Neural crest cell (in vitro differentiated cells): ENCODE data around the gene TEX14. TPM values are rescaled to one million over a fixed set of nuclear protein-coding genes. Genes with fewer than 3 reads are reported as not detected.

ENCODE experiments used
- DNase-seq: peaks from one replicate; pipeline ENCODE4 v3.0.0; 2021; ENCODE audit warnings: low read depth, mixed read lengths, low spot score
- H3K27ac Mint-ChIP-seq: one replicate; pipeline ENCODE4 v1.8.0; 2021; ENCODE audit warnings: mild to moderate bottlenecking, mixed read lengths; ENCODE audit not compliant: unreplicated experiment
- H3K27me3 Mint-ChIP-seq: 2 replicates; pipeline ENCODE4 v1.8.0; 2021; ENCODE audit warnings: low read depth, mild to moderate bottlenecking, mixed read lengths
- H3K36me3 Mint-ChIP-seq: 2 replicates; pipeline ENCODE4 v1.8.0; 2021; ENCODE audit warnings: low read depth, mild to moderate bottlenecking, mixed read lengths
- H3K4me1 Mint-ChIP-seq: 2 replicates; pipeline ENCODE4 v1.8.0; 2021; ENCODE audit warnings: mixed read lengths
- H3K4me3 Mint-ChIP-seq: one replicate; pipeline ENCODE4 v1.8.0; 2021; ENCODE audit warnings: mild to moderate bottlenecking, mixed read lengths
- H3K9me3 Mint-ChIP-seq: 2 replicates; pipeline ENCODE4 v1.8.0; 2021; ENCODE audit warnings: mixed read lengths
- CTCF ChIP-seq: fragments of 200-600 bp; sonication (generic); conservative IDR thresholded peaks from 2 replicates; pipeline ENCODE4 v1.5.0; 2021; ENCODE audit warnings: antibody characterized with exemption, mild to moderate bottlenecking
- total RNA-seq: library from RNA; stranded (reverse); gene quantifications from 2 replicates; pipeline ENCODE4 v1.2.1, GENCODE V29; 2021

TEX14 gene
- total RNA-seq, 1 donor from 2014 or later = 0.21 TPM

GRCh38 chr17:58533616-58534188 lies 158.1 kb downstream of the TEX14 start:
- peaks cover 37% of the 10 kb centered on the region for H3K27me3 Mint-ChIP-seq

GRCh38 chr17:58532555-58532951 lies 159.3 kb downstream of the TEX14 start:
- H3K27me3 Mint-ChIP-seq = peaks cover 37% of the 10 kb centered on the region

More at GRCh38 chr17:58533616-58534188, 158.1 kb downstream of the TEX14 start:
- Mint-ChIP-seq H3K9me3 (no peaks in the 10 kb centered on the region), H3K36me3 (no peaks in the 10 kb centered on the region), H3K27ac (no peak overlapping the region), H3K4me1 (peaks cover 44% of the 10 kb centered on the region), H3K4me3 (peak overlapping the region; percentile 58)
- no peak for DNase-seq
- TF ChIP-seq CTCF = no peak

DNA sequence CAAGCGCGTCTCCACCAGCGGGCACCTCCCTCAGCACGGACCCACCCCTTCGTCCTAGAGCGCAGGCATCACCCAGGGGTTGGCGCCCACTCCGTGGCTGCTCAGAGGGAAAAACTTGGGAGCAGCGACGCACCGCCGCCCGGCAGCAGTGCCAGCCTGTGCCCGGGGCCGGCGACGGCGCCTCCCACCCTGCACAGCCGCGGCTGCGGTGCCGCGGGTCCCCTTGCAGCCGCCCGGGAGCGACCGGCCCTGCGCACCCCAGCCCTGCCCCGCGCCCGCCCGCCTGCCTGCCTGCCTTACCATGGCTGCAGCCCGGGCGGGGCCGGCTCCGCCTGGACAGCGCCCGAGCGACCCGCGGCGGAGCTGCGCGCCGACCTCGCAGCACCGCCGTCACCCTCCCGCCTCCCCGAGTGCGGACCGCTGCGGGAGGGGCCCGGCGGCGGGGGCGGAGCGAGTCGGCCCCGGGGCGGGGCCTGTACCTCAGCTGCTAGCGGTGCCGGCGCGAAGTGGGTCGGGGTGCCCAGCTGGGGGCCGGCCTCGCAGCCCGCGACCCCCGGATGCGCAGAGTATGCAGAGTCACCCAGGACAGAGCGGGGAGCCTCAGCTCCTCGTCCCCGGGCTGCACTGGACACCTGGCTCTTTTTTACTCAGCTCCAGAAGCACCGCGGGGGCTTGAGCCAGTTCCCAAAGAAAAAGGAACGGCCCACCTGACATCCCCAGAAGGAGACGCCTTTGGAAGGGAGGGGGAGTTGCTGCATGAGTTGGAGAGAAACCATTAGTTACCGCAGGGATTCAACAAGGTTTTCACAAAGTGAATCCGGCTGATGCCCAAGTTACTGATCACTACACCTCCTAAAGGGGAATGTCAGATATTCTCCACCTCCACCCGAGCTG lies 159.9 kb downstream of the TEX14 start:
- no peaks in the 10 kb centered on the region for H3K36me3 Mint-ChIP-seq
- H3K27me3 Mint-ChIP-seq = peaks cover 37% of the 10 kb centered on the region
- H3K27ac Mint-ChIP-seq = no peak overlapping the region
- DNase-seq = peak; percentile 40
- H3K4me1 Mint-ChIP-seq = peaks cover 44% of the 10 kb centered on the region
- no peak for TF ChIP-seq CTCF
- H3K9me3 Mint-ChIP-seq = no peaks in the 10 kb centered on the region
- peak overlapping the region; percentile 75 for H3K4me3 Mint-ChIP-seq

More at GRCh38 chr17:58532555-58532951, 159.3 kb downstream of the TEX14 start:
- no peak for DNase-seq
- TF ChIP-seq CTCF = no peak
- Mint-ChIP-seq H3K9me3 (no peaks in the 10 kb centered on the region), H3K27ac (no peak overlapping the region), H3K4me3 (peak overlapping the region; percentile 75), H3K36me3 (no peaks in the 10 kb centered on the region), H3K4me1 (peaks cover 44% of the 10 kb centered on the region)

GRCh38 chr17:58531122-58531521 lies 160.7 kb downstream of the TEX14 start:
- peaks cover 35% of the 10 kb centered on the region for H3K27me3 Mint-ChIP-seq
- TF ChIP-seq CTCF = no peak
- no peak overlapping the region for H3K27ac Mint-ChIP-seq
- H3K36me3 Mint-ChIP-seq = no peaks in the 10 kb centered on the region
- H3K9me3 Mint-ChIP-seq = no peaks in the 10 kb centered on the region
- H3K4me1 Mint-ChIP-seq = peaks cover 44% of the 10 kb centered on the region
- DNase-seq = no peak
- peak overlapping the region; percentile 64 for H3K4me3 Mint-ChIP-seq

GRCh38 chr17:58530655-58531054 lies 161.2 kb downstream of the TEX14 start:
- Mint-ChIP-seq H3K4me1 (peaks cover 39% of the 10 kb centered on the region), H3K36me3 (no peaks in the 10 kb centered on the region), H3K27me3 (peaks cover 34% of the 10 kb centered on the region), H3K4me3 (peak overlapping the region; percentile 64), H3K27ac (no peak overlapping the region), H3K9me3 (no peaks in the 10 kb centered on the region)
- DNase-seq = no peak
- TF ChIP-seq CTCF = no peak
